GM12892 (cell line): ENCODE data around the gene MAN2A2.

Source experiments
- POLR2A ChIP-seq: IDR thresholded peaks from 2 replicates; pipeline ENCODE4 v1.6.1; 2011; ENCODE audit warnings: low read depth, low read length, control low read depth
- POLR2AphosphoS5 ChIP-seq: IDR thresholded peaks from 2 replicates; pipeline ENCODE4 v1.6.1; 2011; ENCODE audit warnings: low read depth, low read length, control low read depth
- TAF1 ChIP-seq: IDR thresholded peaks from 2 replicates; pipeline ENCODE4 v1.6.1; 2011; ENCODE audit warnings: low read depth, mild to moderate bottlenecking, control low read depth, low read length, borderline replicate concordance

- no peak for TF ChIP-seq POLR2A
- no peak for TF ChIP-seq TAF1
- TF ChIP-seq POLR2AphosphoS5, result no peak
Observed at GRCh38 chr15:90891346-90891949, 11.7 kb upstream of the MAN2A2 start.
